HG02759 (cell line): Measurements from ENCODE around the gene CHST9.

Experiments used
- ATAC-seq: cut with Tn5 transposase; IDR thresholded peaks from one replicate; pipeline ENCODE4 v1.9.1; 2021; ENCODE audit warnings: mild to moderate bottlenecking, moderate library complexity; ENCODE audit not compliant: unreplicated experiment

Gene CHST9

DNA sequence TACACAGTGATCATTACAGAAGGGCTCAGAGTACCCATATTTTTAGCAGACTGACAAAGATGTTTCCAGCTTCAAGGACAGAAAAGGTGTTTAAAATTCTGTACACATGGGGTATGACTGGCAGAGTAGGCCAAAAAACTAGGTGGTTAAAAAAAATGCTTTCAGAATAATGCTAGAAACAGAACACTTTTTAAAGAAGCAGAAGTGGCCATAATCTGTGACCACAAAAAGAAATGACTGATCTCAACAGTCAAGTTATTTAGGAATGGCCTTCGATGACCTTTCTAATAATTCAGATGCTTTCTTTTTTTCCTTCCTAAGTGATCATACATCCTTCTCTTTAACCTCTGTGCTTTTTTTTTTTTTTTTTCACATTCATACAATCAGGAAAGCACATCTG lies 315.5 kb downstream of the CHST9 start:
- no peak for ATAC-seq

DNA sequence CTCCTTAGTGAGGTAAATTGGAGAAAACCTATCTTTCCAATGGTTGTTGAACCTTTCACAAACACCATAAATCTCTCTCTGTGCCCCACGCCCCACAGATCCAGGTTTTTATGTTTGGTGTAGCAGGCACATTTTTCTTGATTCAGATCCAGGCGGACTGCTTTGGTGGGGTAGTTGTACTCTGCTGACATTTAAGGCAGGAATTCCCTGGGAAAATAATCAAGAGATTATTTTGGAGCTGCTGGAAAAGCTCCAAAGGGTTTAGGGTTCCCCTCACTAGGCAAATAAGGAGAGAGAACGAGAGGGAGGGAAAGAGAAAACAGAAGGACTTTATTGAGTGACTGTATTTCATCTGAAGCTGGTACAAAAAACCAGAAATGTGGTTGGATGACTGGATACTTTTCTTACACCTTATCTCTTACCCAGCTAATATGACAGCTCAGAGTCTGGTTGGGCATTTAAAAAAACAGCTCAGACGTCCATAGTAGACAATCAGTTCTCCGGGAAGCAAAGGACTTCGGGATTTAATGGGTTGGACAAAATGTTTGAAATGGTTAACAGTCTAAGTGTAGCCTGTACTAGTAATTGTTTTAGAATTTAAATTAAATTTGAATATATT lies 316.0 kb downstream of the CHST9 start:
- no peak for ATAC-seq

DNA sequence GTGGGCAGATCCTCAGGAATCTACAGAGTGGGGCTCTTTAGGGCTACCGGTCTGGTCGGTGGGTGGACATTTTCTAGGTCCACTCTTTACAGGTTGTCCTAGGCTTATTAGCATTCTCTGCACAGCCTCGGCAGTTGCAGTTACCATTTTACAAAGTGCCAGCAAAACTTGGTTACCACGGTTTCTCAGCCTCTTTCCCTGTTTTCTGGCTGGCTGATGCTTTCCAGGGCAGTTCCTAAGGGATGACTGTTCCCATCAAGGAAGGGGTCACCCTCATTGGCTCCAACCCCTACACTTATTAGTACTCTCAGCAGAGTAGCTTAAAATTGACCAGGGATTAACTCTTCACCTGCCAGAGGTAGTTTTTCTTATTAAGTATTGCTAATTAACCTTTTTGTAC lies 317.6 kb downstream of the CHST9 start:
- no peak for ATAC-seq

DNA sequence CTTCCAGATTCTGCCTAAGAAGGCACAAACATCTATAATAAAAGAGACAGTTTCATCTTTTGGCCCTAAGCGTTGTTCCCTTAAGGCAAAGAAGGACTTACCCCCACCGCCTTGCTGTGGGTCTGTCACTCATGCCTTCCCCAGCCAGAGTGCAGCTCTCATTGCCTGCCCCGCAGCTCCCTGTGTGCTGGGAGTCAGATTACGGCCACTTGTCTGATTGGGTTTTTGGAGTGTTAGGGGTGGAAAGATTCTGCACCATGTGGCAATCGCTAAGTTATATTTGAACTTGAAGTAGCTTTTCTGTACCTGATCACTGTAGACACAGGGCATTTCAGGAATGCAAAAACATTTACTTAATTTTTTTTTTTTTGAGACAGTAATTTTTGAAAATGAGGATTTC lies 319.6 kb downstream of the CHST9 start, which contains the start of gene AQP4:
TSS of gene AQP4 (minus strand) at position 151 of the 400 bp plus-strand sequence. CDS start at position 133, 18 bp downstream.
- no peak for ATAC-seq

DNA sequence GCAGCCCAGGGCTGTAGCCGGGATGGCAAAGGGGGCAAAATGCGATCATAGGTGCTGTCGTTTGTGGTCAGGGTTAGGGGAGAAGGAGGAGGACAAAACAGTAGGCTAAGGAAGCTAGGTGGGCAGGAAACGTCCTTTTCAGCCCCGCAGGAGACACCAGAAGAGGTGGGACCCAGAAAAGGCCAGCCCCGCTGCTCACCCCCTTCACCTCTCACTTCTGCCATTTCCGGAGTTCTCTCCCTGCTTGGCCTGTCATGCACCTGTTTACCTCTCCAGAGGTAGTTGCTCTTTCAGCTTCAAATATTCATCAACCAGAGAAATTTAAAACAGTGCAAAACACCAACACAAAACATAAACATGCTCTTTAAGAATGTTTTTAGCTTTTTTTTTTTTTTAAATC lies 320.4 kb downstream of the CHST9 start:
- ATAC-seq, result no peak

DNA sequence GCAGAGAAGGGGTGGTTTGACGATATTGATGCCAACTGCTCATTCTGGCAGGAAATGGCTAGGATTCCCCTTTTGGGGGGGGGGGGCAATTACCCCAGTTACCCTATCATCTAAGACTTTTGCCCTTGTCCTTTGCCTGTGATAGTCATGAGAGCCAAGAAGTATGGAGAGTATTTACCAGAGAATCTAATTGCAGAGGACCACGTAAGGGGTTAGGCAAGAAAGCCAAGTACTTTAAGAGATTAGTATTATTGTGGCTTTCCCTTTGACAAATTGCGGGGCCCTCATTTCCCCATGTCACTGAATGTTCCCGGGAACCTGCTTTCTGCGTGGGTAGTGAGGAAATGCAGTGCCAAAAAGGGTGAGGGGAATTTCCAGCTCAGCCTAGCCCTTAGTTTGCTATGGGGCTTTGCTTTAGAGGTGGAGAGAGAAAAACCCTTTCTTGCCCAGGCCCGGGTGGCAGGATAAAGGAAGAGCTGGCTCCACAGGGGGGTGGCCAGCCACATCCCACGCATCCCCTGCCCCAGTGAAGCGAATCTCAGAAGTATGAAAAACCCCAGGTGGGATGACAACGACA lies 321.1 kb downstream of the CHST9 start:
- no peak for ATAC-seq

DNA sequence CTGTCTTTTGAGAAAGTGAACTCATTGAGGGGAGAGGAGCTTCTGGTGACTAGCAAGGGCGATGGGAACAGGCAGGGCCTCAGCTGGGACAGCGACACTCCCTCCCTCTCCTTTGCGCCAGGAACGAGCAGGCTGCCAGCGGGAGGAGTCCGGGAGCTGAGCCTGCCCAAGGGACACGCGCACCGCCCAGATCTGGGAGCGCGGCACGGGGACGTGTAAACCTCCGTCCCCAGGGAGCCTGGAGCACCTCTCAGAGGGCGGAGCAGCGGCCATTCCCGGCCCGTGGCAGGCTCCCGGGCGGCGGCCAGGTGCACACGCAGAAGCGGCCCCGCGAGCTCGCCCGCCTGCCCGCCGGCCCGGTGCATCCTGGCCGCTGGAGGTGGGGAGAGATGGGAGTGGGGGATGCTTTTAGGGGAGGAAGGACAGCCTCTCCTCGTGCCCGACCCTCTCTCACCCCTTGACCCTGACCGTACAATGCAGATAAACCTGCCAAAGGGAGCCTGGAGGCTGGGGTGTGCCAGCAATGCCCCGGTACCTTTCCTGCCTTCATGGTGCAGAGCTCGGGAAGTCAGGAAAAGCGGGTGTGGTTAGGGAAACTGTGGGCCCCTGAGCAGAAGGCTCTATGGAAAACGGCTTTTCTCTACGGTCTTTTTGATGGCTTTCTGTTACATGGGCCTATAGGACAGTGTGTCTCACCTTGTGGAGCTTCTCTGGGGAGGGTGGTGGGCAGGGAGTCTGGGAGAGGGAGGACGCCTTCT lies 321.8 kb downstream of the CHST9 start:
- no peak for ATAC-seq

DNA sequence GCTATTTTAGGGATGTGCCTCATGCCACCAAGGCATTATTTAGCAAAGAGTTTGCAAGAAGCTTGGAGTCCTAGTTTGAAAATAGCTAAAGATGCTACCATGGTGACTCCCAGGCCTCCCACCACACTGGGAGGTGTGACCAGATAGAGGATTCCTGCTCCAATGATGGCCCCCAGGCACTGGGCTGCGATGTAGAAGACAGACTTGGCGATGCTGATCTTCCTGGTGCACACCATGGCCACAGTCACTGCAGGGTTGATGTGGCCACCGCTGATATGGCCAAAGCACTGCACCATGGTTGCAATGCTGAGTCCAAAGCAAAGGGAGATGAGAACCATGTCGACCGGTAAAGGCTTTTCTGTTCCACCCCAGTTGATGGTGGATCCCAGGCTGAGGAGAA lies 323.0 kb downstream of the CHST9 start:
- no peak for ATAC-seq
